Measurements from ENCODE around the gene FHIT.

DNA sequence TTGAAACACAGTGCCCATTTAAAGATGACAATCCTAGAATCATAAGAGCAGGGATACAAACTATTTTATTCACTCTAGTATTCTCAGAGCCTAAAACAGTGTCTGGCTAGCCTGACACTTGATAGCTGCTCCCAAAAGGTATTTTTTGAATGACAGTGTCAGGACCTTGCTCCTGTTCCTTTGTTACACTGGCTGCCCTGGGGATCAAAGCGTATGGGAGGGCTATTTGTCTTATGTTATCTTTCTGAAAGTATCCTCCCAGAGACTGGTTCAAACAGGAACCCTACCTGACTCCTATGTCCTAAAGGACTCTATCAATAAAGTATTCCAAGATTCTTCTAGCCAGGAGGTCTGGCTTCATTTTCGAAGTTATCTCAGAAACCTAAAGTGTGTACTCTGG, 621.4 kb downstream of the FHIT start:
- TF ChIP-seq ZNF274 (IDR thresholded peaks at IDR 0.05; ENCODE audit: low read depth, low read length) (no peak), SUZ12 (IDR thresholded peaks at IDR 0.05; ENCODE audit: extremely low read depth, insufficient read depth, insufficient read length) (no peak)
